ENCODE results near the gene APCDD1L. TPM values are rescaled to one million over a fixed set of nuclear protein-coding genes. Genes with fewer than 3 reads are reported as not detected.

Gene APCDD1L
- total and polyA plus RNA-seq, 11 donors = 0.24 to 1.1 (median 0.60) TPM; not detected in 2

GRCh38 chr20:58522666-58523065 lies 7.5 kb upstream of the APCDD1L start:
- H3K27ac ChIP-seq = peak overlapping the region in 1 of 12 donors; percentile 29
- H3K4me3 ChIP-seq = no peak overlapping the region

GRCh38 chr20:58521763-58522162 lies 6.6 kb upstream of the APCDD1L start:
- Histone ChIP-seq H3K4me3 (no peak overlapping the region), H3K4me1 (peaks cover 0 to 13% (median 0%) of the 10 kb centered on the region in 12 donors), H3K36me3 (no peaks in the 10 kb centered on the region), H3K27ac (no peak overlapping the region), H3K27me3 (no peaks in the 10 kb centered on the region), H3K9me3 (peaks cover 0 to 15% (median 13%) of the 10 kb centered on the region in 12 donors)
- intact Hi-C loops (cut with DNase I) = no loop called here
- TF ChIP-seq POLR2A (IDR thresholded peaks at IDR 0.05) (no peak), CTCF (IDR thresholded peaks at IDR 0.05) (no peak)
- WGBS, 4 donors = 79 to 87% (median 84%) methylated on average over 10 of the region's 10 CpGs
- DNase-seq = no peak
- no peak for ATAC-seq

More at GRCh38 chr20:58522666-58523065, 7.5 kb upstream of the APCDD1L start:
- no peak for TF ChIP-seq POLR2A (IDR thresholded peaks at IDR 0.05)
- TF ChIP-seq CTCF (IDR thresholded peaks at IDR 0.05) = no peak
- DNase-seq (no peak), ATAC-seq (no peak)
- intact Hi-C loops (cut with DNase I) = no loop called here
- H3K36me3 ChIP-seq = no peaks in the 10 kb centered on the region
- 38 to 57% (median 54%) methylated on average over 3 of the region's 3 CpGs for WGBS, 4 donors
- peaks cover 0 to 23% (median 18%) of the 10 kb centered on the region in 12 donors for H3K9me3 ChIP-seq
- H3K4me1 ChIP-seq = peaks cover 0 to 13% (median 0%) of the 10 kb centered on the region in 12 donors
- H3K27me3 ChIP-seq = no peaks in the 10 kb centered on the region

DNA sequence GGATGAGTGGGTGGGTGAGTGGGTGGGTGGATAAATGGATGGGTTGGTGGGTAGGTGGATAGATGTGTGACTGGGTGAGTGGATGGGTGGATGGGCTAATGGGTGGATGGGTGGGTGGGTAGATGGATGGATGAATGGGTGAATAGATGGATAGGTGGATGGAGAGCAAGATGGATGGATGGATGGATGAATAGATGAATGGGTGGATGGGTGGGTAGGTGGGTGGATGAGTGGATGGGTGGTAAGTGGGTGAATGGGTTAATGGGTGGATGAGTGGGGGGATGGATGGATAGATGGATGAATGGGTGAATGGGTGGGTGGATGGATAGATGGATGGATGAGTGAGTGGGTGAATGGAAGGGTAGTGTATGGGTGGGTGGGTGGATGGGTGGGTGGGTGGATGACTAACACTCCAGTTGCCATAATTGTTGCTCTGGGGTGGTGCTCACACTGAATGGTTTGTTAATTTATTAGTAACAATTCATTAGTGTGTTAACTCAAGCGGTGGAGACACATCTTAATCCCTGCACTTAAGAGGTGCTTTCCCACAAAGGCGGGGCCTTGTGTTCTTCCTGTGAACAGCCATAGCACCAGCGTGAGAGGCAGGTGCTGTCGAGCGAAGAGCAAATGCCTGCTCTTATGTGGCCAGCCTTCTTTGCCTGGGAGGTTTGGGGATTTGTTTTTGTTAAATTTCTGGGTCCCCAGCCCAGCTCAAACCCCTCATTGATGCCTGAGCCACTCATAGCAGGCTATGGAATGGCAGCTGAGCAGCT lies 4.9 kb upstream of the APCDD1L start:
- no peak overlapping the region for H3K27ac ChIP-seq
- no peaks in the 10 kb centered on the region for H3K9me3 ChIP-seq
- peaks cover 0 to 13% (median 0%) of the 10 kb centered on the region in 12 donors for H3K4me1 ChIP-seq
- TF ChIP-seq POLR2A (IDR thresholded peaks at IDR 0.05) = no peak
- TF ChIP-seq CTCF (IDR thresholded peaks at IDR 0.05) = no peak
- ATAC-seq (no peak), DNase-seq (no peak)
- peaks cover 0 to 11% (median 5%) of the 10 kb centered on the region in 9 donors for H3K27me3 ChIP-seq
- no peaks in the 10 kb centered on the region for H3K36me3 ChIP-seq
- 86 to 95% (median 94%) methylated on average over 5 of the region's 5 CpGs for WGBS, 4 donors
- intact Hi-C loops (cut with DNase I) = no loop called here
- no peak overlapping the region for H3K4me3 ChIP-seq

DNA sequence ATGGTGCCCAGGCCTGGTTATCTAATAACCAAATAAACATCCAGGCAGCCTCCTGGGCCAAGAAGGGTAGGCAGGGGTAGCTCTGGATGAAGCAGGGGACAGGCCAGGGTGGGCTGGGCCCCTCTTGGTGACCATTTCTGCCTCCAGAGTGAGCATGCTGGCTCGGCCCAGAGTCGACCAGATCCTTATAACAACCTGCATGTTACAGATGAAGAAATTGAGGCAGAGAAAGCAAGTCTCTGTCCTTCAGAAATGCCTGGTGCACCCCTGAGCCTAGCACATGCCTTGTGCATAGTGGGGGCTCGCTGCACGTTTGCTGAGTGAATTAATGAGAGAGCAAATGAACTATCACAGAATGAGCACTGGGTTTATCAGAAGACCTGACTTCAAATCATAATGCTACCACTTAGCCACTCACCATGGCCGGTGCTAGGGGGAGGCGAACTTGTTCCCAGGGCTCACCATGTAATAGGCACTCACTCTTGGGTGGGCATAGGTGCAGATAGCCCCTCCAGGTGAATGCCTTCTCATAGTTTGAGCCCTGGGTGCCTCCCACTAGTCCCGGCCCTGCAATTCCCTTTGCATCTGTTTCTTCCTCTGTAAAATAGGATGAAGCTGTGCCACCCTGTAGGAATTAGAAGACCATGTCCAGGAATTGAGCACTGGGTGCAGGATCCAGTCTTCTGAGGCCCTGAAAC lies 3.8 kb upstream of the APCDD1L start:
- H3K4me3 ChIP-seq = no peak overlapping the region

More for the DNA sequence above, 3.8 kb upstream of the APCDD1L start:
- TF ChIP-seq CTCF (IDR thresholded peaks at IDR 0.05) = no peak
- no peak for TF ChIP-seq POLR2A (IDR thresholded peaks at IDR 0.05)
- Histone ChIP-seq H3K27me3 (peaks cover 7 to 22% (median 15%) of the 10 kb centered on the region in 9 donors), H3K9me3 (no peaks in the 10 kb centered on the region), H3K36me3 (no peaks in the 10 kb centered on the region), H3K4me1 (peaks cover 0 to 9% (median 0%) of the 10 kb centered on the region in 12 donors), H3K27ac (no peak overlapping the region)
- no peak for DNase-seq
- intact Hi-C loops (cut with DNase I) = no loop called here
- ATAC-seq = no peak
- WGBS, 4 donors = 79 to 85% (median 81%) methylated on average over 6 to 7 of the region's 7 CpGs

Data from heart left ventricle (tissue), 16 donors.